HEK293 (cell line): Measurements from ENCODE around the gene GTF3C5.
A peak's percentile ranks its signal among the peaks of the same experiment; 100 is the strongest.

Experiments used
- CTCF ChIA-PET: fragments of 350-600 bp; formaldehyde crosslinking; extraction: SDS; loops from one replicate; lab custom pipeline; 2021; ENCODE audit warnings: antibody characterized with exemption; lab: Yijun Ruan, JAX
- POLR2A ChIA-PET: fragments of 300-600 bp; formaldehyde crosslinking; extraction: SDS; loops from one replicate; lab custom pipeline; 2020; ENCODE audit warnings: antibody characterized with exemption, inconsistent platforms; lab: Yijun Ruan, JAX
- H3K27ac ChIP-seq: fragments of 200-500 bp; sonication (Bioruptor generic); 2 replicates; pipeline ENCODE4 v1.5.1; 2014; ENCODE audit warnings: low read depth, low read length, control low read depth, inconsistent platforms; ENCODE audit errors: extremely low read depth
- H3K36me3 ChIP-seq, 2 experiments: fragments of 200-500 bp in 1 of 2; sonication (Bioruptor generic) in 1 of 2; 1 replicate in 1 of 2; 2 replicates in 1 of 2; pipeline ENCODE4 v1.5.1; 2014 to 2017; ENCODE audit warnings: inconsistent platforms in 2 of 2, low read length in 2 of 2; ENCODE audit not compliant: control insufficient read depth in 2 of 2, insufficient read depth in 1 of 2
- H3K4me1 ChIP-seq: fragments of 200-500 bp; sonication (Bioruptor generic); 2 replicates; pipeline ENCODE4 v1.5.1; 2014; ENCODE audit warnings: mild to moderate bottlenecking, low read length, inconsistent platforms; ENCODE audit not compliant: control insufficient read depth, insufficient read depth
- H3K4me3 ChIP-seq: 2 replicates; pipeline ENCODE4 v1.5.1; 2011; ENCODE audit warnings: low read depth, mild to moderate bottlenecking, control low read depth, low read length, moderate library complexity
- H3K9me3 ChIP-seq: fragments of 200-500 bp; sonication (Bioruptor generic); 2 replicates; pipeline ENCODE4 v1.5.1; 2014; ENCODE audit warnings: low read depth, low read length, inconsistent platforms; ENCODE audit not compliant: control insufficient read depth, insufficient read depth
- FEZF1 ChIP-seq: fragments of 450-650 bp; formaldehyde crosslinking; IDR thresholded peaks from 2 replicates; pipeline ENCODE4 v1.5.1; 2016; ENCODE audit warnings: missing biosample characterization, missing genetic modification characterization
- GFI1B ChIP-seq: fragments of 450-650 bp; formaldehyde crosslinking; IDR thresholded peaks from 2 replicates; pipeline ENCODE4 v1.5.1; 2016; ENCODE audit warnings: missing biosample characterization, missing genetic modification characterization
- GLI2 ChIP-seq: fragments of 450-650 bp; formaldehyde crosslinking; IDR thresholded peaks from 2 replicates; pipeline ENCODE4; 2017; ENCODE audit warnings: missing biosample characterization, missing genetic modification characterization, low read depth, borderline replicate concordance
- KLF10 ChIP-seq: fragments of 450-650 bp; IDR thresholded peaks from 2 replicates; pipeline ENCODE4 v1.5.1; 2018; ENCODE audit warnings: missing biosample characterization, mild to moderate bottlenecking, missing genetic modification characterization
- KLF7 ChIP-seq: fragments of 450-650 bp; formaldehyde crosslinking; IDR thresholded peaks from 2 replicates; pipeline ENCODE4 v1.5.1; 2016; ENCODE audit warnings: missing biosample characterization, missing genetic modification characterization, borderline replicate concordance
- TCF7L2 ChIP-seq: IDR thresholded peaks from 2 replicates; pipeline ENCODE4 v1.6.1; 2011; ENCODE audit warnings: low read depth, mild to moderate bottlenecking, inconsistent platforms, low read length, moderate library complexity, borderline replicate concordance
- ZNF2 ChIP-seq: fragments of 450-650 bp; formaldehyde crosslinking; IDR thresholded peaks from 2 replicates; pipeline ENCODE4 v1.5.1; 2016; ENCODE audit warnings: missing biosample characterization, missing genetic modification characterization
- ZNF239 ChIP-seq: fragments of 450-650 bp; formaldehyde crosslinking; IDR thresholded peaks from 2 replicates; pipeline ENCODE4 v1.5.1; 2016; ENCODE audit warnings: missing biosample characterization, missing genetic modification characterization
- ZNF354C ChIP-seq: fragments of 450-650 bp; formaldehyde crosslinking; IDR thresholded peaks from 2 replicates; pipeline ENCODE4 v1.5.1; 2016; ENCODE audit warnings: missing biosample characterization, missing genetic modification characterization, low read depth, borderline replicate concordance
- ZNF530 ChIP-seq: fragments of 450-650 bp; formaldehyde crosslinking; IDR thresholded peaks from 2 replicates; pipeline ENCODE4 v1.5.1; 2016; ENCODE audit warnings: low read depth, missing biosample characterization, missing genetic modification characterization
- ZNF654 ChIP-seq: fragments of 450-650 bp; formaldehyde crosslinking; IDR thresholded peaks from 2 replicates; pipeline ENCODE4 v1.5.1; 2016; ENCODE audit warnings: low read depth, missing biosample characterization, missing genetic modification characterization
- ZNF677 ChIP-seq: fragments of 450-650 bp; IDR thresholded peaks from 2 replicates; pipeline ENCODE4 v1.5.0; 2018; ENCODE audit warnings: missing biosample characterization, mild to moderate bottlenecking, missing genetic modification characterization, moderate library complexity
- ZNF707 ChIP-seq: fragments of 450-650 bp; formaldehyde crosslinking; IDR thresholded peaks from 2 replicates; pipeline ENCODE4 v1.5.1; 2016; ENCODE audit warnings: missing biosample characterization, missing genetic modification characterization
- ZNF791 ChIP-seq: fragments of 450-650 bp; formaldehyde crosslinking; IDR thresholded peaks from 2 replicates; pipeline ENCODE4 v1.5.1; 2016; ENCODE audit warnings: missing biosample characterization, missing genetic modification characterization
- TF ChIP-seq, protein P1 (sequence below): fragments of 450-650 bp; formaldehyde crosslinking; IDR thresholded peaks from 2 replicates; pipeline ENCODE4 v1.5.1; 2016; ENCODE audit warnings: missing biosample characterization, missing genetic modification characterization
- TF ChIP-seq, protein P2 (sequence below): fragments of 450-650 bp; formaldehyde crosslinking; IDR thresholded peaks from 2 replicates; pipeline ENCODE4 v1.5.1; 2016; ENCODE audit warnings: missing biosample characterization, missing genetic modification characterization, borderline replicate concordance
- TF ChIP-seq, protein P3 (sequence below): fragments of 450-650 bp; formaldehyde crosslinking; IDR thresholded peaks from 2 replicates; pipeline ENCODE4 v1.5.1; 2017; ENCODE audit warnings: missing biosample characterization, missing genetic modification characterization
- TF ChIP-seq, protein P4 (sequence below): fragments of 450-650 bp; formaldehyde crosslinking; IDR thresholded peaks from 2 replicates; pipeline ENCODE4 v1.5.1; 2016; ENCODE audit warnings: missing biosample characterization, missing genetic modification characterization, borderline replicate concordance

Gene GTF3C5

DNA sequence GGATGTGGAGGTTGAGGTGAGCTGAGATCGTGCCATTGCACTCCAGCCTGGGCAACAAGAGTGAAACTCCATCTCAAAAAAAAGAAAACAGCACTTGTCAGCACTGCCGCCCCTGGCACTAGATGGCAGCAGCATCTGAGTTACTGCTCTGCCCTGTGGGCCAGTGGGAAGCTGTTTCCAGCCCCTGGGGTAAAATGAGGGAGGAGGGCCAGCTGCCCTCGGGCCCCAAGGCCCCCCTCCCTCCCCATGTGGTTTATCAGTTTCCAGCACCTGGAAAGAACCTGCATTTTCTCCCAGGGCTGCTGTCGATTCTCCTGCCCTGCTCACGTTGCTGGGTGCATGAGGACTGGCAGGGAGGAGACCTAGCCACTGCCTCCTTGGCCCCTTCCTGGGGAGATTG, 17.8 kb downstream of the GTF3C5 start:
- POLR2A ChIA-PET: interaction anchor here (2.1 kb wide), 1 partner anchor 18 kb away, joined by 11 read pairs; the partner anchor contains the start of gene GTF3C5
- Histone ChIP-seq H3K4me3 (no peak overlapping the region), H3K9me3 (no peaks in the 10 kb centered on the region), H3K4me1 (no peaks in the 10 kb centered on the region), H3K27ac (no peak overlapping the region), H3K36me3 (peaks cover 5 to 87% of the 10 kb centered on the region in 2 experiments)
- CTCF ChIA-PET: interaction anchor here (0.5 to 1.7 kb wide), 14 partner anchors 8 to 154 kb away, joined by 3 to 10 read pairs (median 4); partner anchors contain the start of gene GTF3C5
- TF ChIP-seq, protein P1, sequence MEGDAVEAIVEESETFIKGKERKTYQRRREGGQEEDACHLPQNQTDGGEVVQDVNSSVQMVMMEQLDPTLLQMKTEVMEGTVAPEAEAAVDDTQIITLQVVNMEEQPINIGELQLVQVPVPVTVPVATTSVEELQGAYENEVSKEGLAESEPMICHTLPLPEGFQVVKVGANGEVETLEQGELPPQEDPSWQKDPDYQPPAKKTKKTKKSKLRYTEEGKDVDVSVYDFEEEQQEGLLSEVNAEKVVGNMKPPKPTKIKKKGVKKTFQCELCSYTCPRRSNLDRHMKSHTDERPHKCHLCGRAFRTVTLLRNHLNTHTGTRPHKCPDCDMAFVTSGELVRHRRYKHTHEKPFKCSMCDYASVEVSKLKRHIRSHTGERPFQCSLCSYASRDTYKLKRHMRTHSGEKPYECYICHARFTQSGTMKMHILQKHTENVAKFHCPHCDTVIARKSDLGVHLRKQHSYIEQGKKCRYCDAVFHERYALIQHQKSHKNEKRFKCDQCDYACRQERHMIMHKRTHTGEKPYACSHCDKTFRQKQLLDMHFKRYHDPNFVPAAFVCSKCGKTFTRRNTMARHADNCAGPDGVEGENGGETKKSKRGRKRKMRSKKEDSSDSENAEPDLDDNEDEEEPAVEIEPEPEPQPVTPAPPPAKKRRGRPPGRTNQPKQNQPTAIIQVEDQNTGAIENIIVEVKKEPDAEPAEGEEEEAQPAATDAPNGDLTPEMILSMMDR (tag by site-specific recombination): peak; percentile 73
- peak; percentile 18; the same call in 1 of the 2 replicates for TF ChIP-seq ZNF654
- no peak for TF ChIP-seq ZNF239
- TF ChIP-seq ZNF2 (tag by site-specific recombination): no peak
- TF ChIP-seq, protein P2, sequence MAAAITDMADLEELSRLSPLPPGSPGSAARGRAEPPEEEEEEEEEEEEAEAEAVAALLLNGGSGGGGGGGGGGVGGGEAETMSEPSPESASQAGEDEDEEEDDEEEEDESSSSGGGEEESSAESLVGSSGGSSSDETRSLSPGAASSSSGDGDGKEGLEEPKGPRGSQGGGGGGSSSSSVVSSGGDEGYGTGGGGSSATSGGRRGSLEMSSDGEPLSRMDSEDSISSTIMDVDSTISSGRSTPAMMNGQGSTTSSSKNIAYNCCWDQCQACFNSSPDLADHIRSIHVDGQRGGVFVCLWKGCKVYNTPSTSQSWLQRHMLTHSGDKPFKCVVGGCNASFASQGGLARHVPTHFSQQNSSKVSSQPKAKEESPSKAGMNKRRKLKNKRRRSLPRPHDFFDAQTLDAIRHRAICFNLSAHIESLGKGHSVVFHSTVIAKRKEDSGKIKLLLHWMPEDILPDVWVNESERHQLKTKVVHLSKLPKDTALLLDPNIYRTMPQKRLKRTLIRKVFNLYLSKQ: no peak
- TF ChIP-seq, protein P3, sequence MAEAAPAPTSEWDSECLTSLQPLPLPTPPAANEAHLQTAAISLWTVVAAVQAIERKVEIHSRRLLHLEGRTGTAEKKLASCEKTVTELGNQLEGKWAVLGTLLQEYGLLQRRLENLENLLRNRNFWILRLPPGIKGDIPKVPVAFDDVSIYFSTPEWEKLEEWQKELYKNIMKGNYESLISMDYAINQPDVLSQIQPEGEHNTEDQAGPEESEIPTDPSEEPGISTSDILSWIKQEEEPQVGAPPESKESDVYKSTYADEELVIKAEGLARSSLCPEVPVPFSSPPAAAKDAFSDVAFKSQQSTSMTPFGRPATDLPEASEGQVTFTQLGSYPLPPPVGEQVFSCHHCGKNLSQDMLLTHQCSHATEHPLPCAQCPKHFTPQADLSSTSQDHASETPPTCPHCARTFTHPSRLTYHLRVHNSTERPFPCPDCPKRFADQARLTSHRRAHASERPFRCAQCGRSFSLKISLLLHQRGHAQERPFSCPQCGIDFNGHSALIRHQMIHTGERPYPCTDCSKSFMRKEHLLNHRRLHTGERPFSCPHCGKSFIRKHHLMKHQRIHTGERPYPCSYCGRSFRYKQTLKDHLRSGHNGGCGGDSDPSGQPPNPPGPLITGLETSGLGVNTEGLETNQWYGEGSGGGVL (tag by site-specific recombination): no peak
- no peak for TF ChIP-seq GLI2 (tag by site-specific recombination)
- TF ChIP-seq ZNF707 (tag by site-specific recombination): no peak
- no peak for TF ChIP-seq KLF7
- no peak for TF ChIP-seq FEZF1 (tag by site-specific recombination)
- no peak for TF ChIP-seq TCF7L2
- no peak for TF ChIP-seq ZNF354C (tag by site-specific recombination)
- TF ChIP-seq KLF10: no peak
- TF ChIP-seq GFI1B (tag by site-specific recombination): no peak
- TF ChIP-seq ZNF791 (tag by site-specific recombination): no peak
- TF ChIP-seq, protein P4, sequence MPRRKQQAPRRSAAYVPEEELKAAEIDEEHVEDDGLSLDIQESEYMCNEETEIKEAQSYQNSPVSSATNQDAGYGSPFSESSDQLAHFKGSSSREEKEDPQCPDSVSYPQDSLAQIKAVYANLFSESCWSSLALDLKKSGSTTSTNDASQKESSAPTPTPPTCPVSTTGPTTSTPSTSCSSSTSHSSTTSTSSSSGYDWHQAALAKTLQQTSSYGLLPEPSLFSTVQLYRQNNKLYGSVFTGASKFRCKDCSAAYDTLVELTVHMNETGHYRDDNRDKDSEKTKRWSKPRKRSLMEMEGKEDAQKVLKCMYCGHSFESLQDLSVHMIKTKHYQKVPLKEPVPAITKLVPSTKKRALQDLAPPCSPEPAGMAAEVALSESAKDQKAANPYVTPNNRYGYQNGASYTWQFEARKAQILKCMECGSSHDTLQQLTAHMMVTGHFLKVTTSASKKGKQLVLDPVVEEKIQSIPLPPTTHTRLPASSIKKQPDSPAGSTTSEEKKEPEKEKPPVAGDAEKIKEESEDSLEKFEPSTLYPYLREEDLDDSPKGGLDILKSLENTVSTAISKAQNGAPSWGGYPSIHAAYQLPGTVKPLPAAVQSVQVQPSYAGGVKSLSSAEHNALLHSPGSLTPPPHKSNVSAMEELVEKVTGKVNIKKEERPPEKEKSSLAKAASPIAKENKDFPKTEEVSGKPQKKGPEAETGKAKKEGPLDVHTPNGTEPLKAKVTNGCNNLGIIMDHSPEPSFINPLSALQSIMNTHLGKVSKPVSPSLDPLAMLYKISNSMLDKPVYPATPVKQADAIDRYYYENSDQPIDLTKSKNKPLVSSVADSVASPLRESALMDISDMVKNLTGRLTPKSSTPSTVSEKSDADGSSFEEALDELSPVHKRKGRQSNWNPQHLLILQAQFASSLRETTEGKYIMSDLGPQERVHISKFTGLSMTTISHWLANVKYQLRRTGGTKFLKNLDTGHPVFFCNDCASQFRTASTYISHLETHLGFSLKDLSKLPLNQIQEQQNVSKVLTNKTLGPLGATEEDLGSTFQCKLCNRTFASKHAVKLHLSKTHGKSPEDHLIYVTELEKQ: no peak

DNA sequence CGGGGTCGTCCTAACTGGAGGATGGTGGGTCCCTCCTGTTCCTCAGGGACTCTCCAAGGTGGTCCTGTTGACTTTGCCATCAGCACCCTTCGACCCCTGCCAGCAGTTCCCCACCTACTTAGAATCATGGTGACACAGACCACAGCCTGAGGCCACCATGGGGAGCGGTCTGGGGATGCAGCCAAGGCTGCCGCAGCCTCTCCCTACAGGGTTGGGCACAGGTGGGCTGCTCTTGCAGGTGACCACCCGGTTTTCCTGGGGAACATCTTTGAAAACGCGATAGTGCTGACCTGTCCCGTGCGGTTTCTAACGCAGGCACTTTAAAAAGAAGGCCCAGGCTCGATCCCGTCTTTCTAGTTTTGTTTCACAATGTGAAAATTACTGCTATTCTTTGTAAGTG, 18.2 kb downstream of the GTF3C5 start:
- H3K9me3 ChIP-seq: no peaks in the 10 kb centered on the region
- ChIA-PET CTCF (interaction anchor here (0.5 to 1.7 kb wide), 11 partner anchors 9 to 155 kb away, joined by 3 to 10 read pairs (median 4); partner anchors contain the start of gene GTF3C5), POLR2A (interaction anchor here (2.1 kb wide), 1 partner anchor 18 kb away, joined by 11 read pairs; the partner anchor contains the start of gene GTF3C5)
- peak; percentile 95 for TF ChIP-seq ZNF677
- TF ChIP-seq ZNF530 (tag by site-specific recombination): no peak
- H3K4me3 ChIP-seq: no peak overlapping the region
- no peak overlapping the region for H3K27ac ChIP-seq
- peaks cover 5 to 87% of the 10 kb centered on the region in 2 experiments for H3K36me3 ChIP-seq
- H3K4me1 ChIP-seq: no peaks in the 10 kb centered on the region
